ENCODE data around the gene MPEG1.

The MPEG1 gene

GRCh38 chr11:59192446-59193020, 20.2 kb downstream of the MPEG1 start:
- H3K4me3 ChIP-seq (ENCODE audit: low read depth, low read length): no peak overlapping the region
- TF ChIP-seq CTCF (IDR thresholded peaks at IDR 0.05; ENCODE audit: insufficient read depth, low read depth, low read length, missing control alignments): no peak
- DNase-seq (ENCODE audit: low read depth): no peak

GRCh38 chr11:59191890-59192289, 20.8 kb downstream of the MPEG1 start:
- no peak for TF ChIP-seq CTCF (IDR thresholded peaks at IDR 0.05; ENCODE audit: insufficient read depth, low read depth, low read length, missing control alignments)
- no peak overlapping the region for H3K4me3 ChIP-seq (ENCODE audit: low read depth, low read length)
- DNase-seq (ENCODE audit: low read depth): no peak

GRCh38 chr11:59191095-59191494, 21.6 kb downstream of the MPEG1 start:
- H3K4me3 ChIP-seq (ENCODE audit: low read depth, low read length): no peak overlapping the region
- DNase-seq (ENCODE audit: low read depth): peak; percentile 30
- TF ChIP-seq CTCF (IDR thresholded peaks at IDR 0.05; ENCODE audit: insufficient read depth, low read depth, low read length, missing control alignments): no peak

GRCh38 chr11:59189986-59190385, 22.7 kb downstream of the MPEG1 start:
- no peak for DNase-seq (ENCODE audit: low read depth)
- no peak overlapping the region for H3K4me3 ChIP-seq (ENCODE audit: low read depth, low read length)
- TF ChIP-seq CTCF (IDR thresholded peaks at IDR 0.05; ENCODE audit: insufficient read depth, low read depth, low read length, missing control alignments): no peak

GRCh38 chr11:59188954-59189353, 23.8 kb downstream of the MPEG1 start:
- H3K4me3 ChIP-seq (ENCODE audit: low read depth, low read length): no peak overlapping the region
- no peak for DNase-seq (ENCODE audit: low read depth)
- TF ChIP-seq CTCF (IDR thresholded peaks at IDR 0.05; ENCODE audit: insufficient read depth, low read depth, low read length, missing control alignments): no peak

GRCh38 chr11:59187587-59187986, 25.1 kb downstream of the MPEG1 start:
- no peak for DNase-seq (ENCODE audit: low read depth)
- H3K4me3 ChIP-seq (ENCODE audit: low read depth, low read length): no peak overlapping the region
- TF ChIP-seq CTCF (IDR thresholded peaks at IDR 0.05; ENCODE audit: insufficient read depth, low read depth, low read length, missing control alignments): no peak

GRCh38 chr11:59187035-59187434, 25.7 kb downstream of the MPEG1 start:
- H3K4me3 ChIP-seq (ENCODE audit: low read depth, low read length): no peak overlapping the region
- DNase-seq (ENCODE audit: low read depth): no peak
- no peak for TF ChIP-seq CTCF (IDR thresholded peaks at IDR 0.05; ENCODE audit: insufficient read depth, low read depth, low read length, missing control alignments)
